Measurements from ENCODE around the gene SLC2A13.
A peak's percentile ranks its signal among the peaks of the same experiment; 100 is the strongest.

Gene SLC2A13

DNA sequence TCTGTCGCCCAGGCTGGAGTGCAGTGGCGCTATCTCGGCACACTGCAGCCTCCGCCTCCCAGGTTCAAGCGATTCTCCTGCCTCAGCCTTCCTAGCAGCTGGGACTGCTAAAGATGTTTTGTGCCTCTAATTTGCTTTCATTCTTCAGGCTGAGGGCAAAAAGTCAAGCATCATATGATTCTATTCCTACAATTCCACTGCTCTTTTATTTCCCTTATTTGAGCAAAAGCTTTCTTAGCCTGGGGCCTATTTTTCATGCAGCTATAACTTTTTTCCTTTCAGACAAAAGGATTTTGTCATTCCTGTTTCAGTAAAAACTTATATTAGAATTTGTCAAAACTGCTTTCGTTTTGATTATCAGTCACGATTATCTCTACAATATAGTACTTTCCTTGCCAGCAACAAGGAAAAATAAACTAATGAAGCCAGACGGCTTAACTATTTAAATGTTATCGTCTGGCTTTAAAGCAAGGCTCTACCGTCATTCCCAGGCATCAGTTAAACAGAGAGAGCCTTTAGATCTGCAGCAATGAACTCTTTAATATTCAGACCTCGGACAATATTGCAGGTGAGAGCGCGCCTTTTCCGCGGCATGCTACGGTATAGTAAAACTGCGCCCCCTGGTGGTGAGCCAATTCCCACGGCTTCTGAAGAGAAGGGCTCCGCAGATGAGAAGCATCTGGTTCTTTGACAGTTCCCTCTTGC is 1.4 kb upstream of the SLC2A13 start:
- peak; percentile 79 for DNase-seq
- in situ Hi-C loops (cut with MboI; ENCODE audit: low pct_unique_long_range_greater_than_20kb, low sequenced_read_pairs), result no loop called here

GRCh38 chr12:40106655-40107054 is 774 bp upstream of the SLC2A13 start:
- no peak for DNase-seq
- in situ Hi-C loops (cut with MboI; ENCODE audit: low pct_unique_long_range_greater_than_20kb, low sequenced_read_pairs), result no loop called here

DNA sequence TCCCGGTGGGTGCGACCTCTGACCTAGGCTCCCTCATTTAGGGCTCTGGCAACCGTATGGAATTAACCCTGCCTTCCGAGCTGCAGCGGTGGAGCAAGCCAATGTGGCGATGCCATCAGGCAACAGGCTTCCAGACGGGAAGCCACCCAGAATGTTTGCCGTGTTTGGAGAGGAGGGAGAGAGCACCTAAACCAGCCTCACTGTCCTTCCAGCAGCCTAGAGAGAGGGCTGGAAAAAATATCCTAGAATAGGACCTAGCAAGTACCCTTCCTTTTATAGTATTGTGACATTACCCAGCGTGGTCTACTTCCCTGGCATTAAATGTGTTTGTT is 287 bp upstream of the SLC2A13 start:
- no peak for DNase-seq
- in situ Hi-C loops (cut with MboI; ENCODE audit: low pct_unique_long_range_greater_than_20kb, low sequenced_read_pairs), result no loop called here

- no peak for DNase-seq
- in situ Hi-C loops (cut with MboI; ENCODE audit: low pct_unique_long_range_greater_than_20kb, low sequenced_read_pairs), result no loop called here
These were observed 691 bp downstream of the SLC2A13 start for GRCh38 chr12:40105265-40105514.

DNA sequence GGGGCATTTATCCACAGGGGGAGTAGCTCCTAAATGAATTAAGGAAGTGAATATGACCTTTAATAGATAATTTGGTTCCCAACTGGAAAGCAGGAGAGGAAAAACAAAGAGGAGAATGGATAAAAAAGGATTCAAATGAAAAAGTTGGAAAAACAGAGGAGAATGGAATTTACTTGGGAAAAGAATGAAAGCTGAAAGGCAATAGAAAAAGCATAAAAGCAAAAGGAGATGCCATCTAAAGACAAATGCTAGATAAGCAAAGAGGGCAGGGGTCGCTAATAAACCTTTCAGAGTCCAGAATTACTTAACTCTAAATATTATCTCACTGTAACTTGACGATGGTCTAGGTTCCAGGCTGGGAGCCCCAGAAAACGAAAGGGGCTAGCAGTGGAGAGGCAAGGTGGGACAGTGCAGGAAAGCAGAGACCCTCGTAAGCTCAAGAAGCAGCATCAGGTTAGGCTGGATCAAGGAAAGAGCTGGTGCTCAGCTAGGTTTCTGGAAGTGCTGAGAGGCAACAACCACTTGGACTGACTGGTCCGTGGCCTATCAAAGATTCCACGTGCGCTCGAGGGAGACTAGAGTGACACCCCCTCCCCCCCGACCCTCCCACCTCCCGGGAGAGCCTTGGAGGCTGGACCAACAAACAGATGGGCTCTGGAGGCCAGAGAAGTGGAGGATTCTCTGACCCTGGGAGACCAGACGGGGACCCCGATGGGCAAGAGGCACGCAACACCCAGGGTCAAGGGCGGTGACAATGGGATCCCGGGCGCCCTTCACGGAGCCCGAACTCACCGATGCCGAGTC is 1.2 kb downstream of the SLC2A13 start:
- in situ Hi-C loops (cut with MboI; ENCODE audit: low pct_unique_long_range_greater_than_20kb, low sequenced_read_pairs), result no loop called here
- peak; percentile 39 for DNase-seq

DNA sequence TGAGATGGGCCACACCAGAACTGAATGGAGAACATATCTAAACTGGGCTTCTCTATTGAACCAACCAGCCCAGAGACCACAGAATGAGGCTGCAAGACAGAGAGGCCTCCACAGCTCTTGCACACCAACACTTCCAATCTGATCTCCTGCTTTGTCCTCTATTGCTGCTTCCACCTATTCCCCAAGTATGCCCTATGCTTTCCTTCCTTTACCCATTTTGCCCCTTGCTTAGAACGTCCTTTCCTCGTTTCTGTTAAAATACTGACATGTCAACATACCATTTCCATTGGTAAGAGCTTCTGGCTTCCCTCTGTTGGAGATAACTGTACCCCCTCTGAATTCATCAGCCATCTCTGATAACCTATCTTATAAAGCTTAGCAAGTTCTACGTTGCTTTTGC is 2.8 kb downstream of the SLC2A13 start:
- peak; percentile 3 for DNase-seq
- in situ Hi-C loops (cut with MboI; ENCODE audit: low pct_unique_long_range_greater_than_20kb, low sequenced_read_pairs), result no loop called here

GRCh38 chr12:40101747-40102146 is 4.1 kb downstream of the SLC2A13 start:
- DNase-seq, result no peak
- in situ Hi-C loops (cut with MboI; ENCODE audit: low pct_unique_long_range_greater_than_20kb, low sequenced_read_pairs), result no loop called here

- in situ Hi-C loops (cut with MboI; ENCODE audit: low pct_unique_long_range_greater_than_20kb, low sequenced_read_pairs), result no loop called here
- DNase-seq, result peak; percentile 17
These were observed 6.4 kb downstream of the SLC2A13 start for GRCh38 chr12:40099423-40099853.

DNA sequence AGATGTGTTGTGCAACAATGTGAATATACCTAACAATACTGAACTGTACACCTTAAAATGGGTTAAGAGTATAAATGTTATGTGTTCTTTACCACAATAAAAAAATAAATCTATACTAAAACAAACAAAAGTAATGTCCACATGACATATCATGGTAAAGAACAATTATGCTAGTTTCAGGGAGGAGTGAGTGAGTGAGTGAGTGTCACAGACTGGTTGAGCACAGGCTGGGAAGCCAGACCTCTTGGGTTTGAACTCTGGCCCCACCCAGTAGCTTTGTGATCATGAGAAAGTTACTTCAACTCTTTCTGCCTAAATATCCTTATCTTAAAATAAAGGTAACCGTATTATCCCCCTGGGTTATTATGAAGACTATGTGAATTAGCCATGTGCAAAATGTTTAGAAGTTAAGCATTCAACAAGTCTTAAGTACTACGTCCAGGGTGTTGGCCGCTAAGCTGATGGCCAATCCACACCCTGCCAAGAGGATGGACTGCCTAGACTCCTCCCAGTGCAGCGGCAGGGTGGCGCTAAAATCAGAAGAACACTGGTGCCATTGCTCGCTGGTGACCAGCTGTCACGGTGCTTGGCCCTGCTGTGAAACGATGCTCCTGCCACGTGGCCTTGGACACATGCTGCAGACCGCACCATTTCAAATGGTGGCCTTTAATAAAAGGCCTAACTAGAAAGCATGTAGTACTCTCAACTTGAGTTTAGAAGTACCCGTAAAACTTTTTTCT is 7.3 kb downstream of the SLC2A13 start:
- no peak for DNase-seq
- in situ Hi-C loops (cut with MboI; ENCODE audit: low pct_unique_long_range_greater_than_20kb, low sequenced_read_pairs), result no loop called here

- DNase-seq, result no peak
- in situ Hi-C loops (cut with MboI; ENCODE audit: low pct_unique_long_range_greater_than_20kb, low sequenced_read_pairs), result no loop called here
These were observed 12.4 kb downstream of the SLC2A13 start for GRCh38 chr12:40093512-40093911.

DNA sequence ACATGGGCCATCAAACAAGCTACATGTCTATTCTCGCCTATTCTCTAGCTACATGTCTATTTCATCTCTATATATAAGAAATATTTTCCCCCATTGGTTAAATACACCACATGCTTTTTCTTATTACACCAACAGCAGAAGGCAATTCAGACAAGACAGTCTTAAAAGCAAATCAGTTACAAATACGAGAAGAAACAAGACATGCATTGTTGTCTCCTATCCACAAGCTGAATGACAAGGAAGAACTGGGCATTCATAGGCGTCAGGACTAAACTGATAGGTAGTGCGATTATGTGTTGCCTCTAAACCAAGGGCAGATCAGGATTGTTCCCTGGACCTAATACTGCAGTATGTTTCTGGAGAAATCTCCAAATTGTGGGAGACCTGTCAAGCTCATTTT is 19.4 kb downstream of the SLC2A13 start:
- DNase-seq, result no peak
- in situ Hi-C loops (cut with MboI; ENCODE audit: low pct_unique_long_range_greater_than_20kb, low sequenced_read_pairs), result no loop called here

DNA sequence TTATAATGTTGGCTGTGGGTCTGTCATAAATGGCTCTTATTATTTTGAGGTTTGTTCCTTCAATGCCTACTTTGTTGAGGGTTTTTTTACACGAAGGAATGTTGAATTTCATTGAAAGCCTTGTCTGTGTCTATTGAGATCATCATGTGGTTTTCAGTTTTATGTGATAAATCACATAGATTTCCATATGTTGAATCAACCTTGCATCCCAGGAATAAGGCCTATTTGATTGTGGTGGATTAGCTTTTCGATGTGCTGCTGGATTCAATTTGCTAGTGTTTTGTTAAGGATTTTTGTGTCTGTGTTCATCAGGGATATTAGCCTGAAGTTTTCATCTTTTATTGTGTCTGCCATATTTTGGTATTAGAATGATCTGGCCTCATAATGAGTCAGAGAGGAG is 27.6 kb downstream of the SLC2A13 start:
- DNase-seq, result no peak
- in situ Hi-C loops (cut with MboI; ENCODE audit: low pct_unique_long_range_greater_than_20kb, low sequenced_read_pairs), result no loop called here

- in situ Hi-C loops (cut with MboI; ENCODE audit: low pct_unique_long_range_greater_than_20kb, low sequenced_read_pairs), result no loop called here
- no peak for DNase-seq
These were observed 30.4 kb downstream of the SLC2A13 start for GRCh38 chr12:40075458-40075857.

GRCh38 chr12:40068416-40068815 is 37.5 kb downstream of the SLC2A13 start:
- in situ Hi-C loops (cut with MboI; ENCODE audit: low pct_unique_long_range_greater_than_20kb, low sequenced_read_pairs), result no loop called here
- no peak for DNase-seq

DNA sequence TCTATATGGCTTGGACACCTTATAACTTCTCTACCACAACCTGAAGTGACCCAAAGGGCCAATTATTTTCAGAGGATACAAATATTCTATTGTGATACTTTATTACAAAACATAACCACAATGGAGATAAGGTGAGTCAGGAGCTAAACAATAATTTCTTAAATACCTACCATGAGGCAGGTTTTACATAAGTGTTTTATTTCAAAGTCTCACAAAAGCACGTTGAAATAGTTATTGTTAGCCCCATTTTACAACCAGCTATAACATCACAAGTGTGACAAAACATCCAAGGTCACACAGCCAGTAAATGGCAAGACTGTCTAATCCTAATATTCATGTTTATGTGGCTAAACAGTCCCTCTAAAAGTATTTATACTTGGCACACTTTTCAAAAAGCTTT is 40.2 kb downstream of the SLC2A13 start:
- DNase-seq, result no peak
- in situ Hi-C loops (cut with MboI; ENCODE audit: low pct_unique_long_range_greater_than_20kb, low sequenced_read_pairs), result no loop called here

GRCh38 chr12:40063414-40063813 is 42.5 kb downstream of the SLC2A13 start:
- DNase-seq, result no peak
- in situ Hi-C loops (cut with MboI; ENCODE audit: low pct_unique_long_range_greater_than_20kb, low sequenced_read_pairs), result no loop called here

GRCh38 chr12:40058721-40059190 is 47.1 kb downstream of the SLC2A13 start:
- DNase-seq, result no peak
- in situ Hi-C loops (cut with MboI; ENCODE audit: low pct_unique_long_range_greater_than_20kb, low sequenced_read_pairs), result no loop called here

DNA sequence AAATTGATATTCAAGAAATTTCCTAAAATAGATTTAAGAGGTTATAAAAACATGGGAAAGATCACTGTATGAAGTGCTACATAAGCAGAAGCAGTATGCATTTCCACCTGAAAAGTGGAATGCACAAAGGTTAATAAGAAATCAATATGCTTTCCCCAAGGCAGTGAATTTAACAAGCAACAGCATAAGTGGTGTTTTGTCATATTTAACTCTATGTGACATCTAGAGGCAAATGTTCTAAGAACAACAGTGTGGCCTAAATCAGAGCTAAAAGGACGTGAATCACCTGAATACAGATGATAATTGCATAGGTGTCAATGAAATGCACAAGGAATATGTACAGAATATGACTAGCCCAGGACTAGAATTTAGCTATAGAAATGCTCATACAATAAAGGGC is 49.5 kb downstream of the SLC2A13 start:
- no peak for DNase-seq
- in situ Hi-C loops (cut with MboI; ENCODE audit: low pct_unique_long_range_greater_than_20kb, low sequenced_read_pairs), result no loop called here

DNA sequence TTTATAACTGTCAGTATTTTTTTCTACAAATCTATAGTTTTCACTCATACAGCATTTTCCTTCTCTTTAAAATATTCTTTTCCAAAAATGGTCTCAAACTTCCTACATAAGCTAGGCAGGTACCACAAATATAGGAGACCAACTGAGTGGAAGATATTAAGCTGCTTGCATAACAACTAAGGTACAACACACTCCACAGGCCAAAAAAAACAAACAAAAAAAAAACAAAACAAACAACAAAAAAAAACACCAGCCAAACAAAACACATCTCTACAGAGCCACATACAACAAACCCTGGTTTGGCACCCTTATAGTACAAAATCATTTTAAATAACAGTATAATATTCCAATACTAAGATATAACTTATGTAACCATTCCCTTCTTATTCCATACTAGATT is 50.1 kb downstream of the SLC2A13 start:
- in situ Hi-C loops (cut with MboI; ENCODE audit: low pct_unique_long_range_greater_than_20kb, low sequenced_read_pairs), result no loop called here
- no peak for DNase-seq

GRCh38 chr12:40055228-40055579 is 50.7 kb downstream of the SLC2A13 start:
- DNase-seq, result no peak
- in situ Hi-C loops (cut with MboI; ENCODE audit: low pct_unique_long_range_greater_than_20kb, low sequenced_read_pairs), result no loop called here
